ENCODE measurements around the gene VPS13D.

The VPS13D gene

GRCh38 chr1:12422488-12422887, 192.7 kb downstream of the VPS13D start:
- TF ChIP-seq CEBPB (IDR thresholded peaks at IDR 0.05) (no peak), USF1 (IDR thresholded peaks at IDR 0.05) (no peak), RAD21 (IDR thresholded peaks at IDR 0.05; ENCODE audit: low read depth) (no peak), EP300 (IDR thresholded peaks at IDR 0.05; ENCODE audit: borderline replicate concordance) (no peak), TCF12 (IDR thresholded peaks at IDR 0.05; ENCODE audit: low read depth) (no peak), CREB1 (IDR thresholded peaks at IDR 0.05; ENCODE audit: low read depth) (no peak), YY1 (IDR thresholded peaks at IDR 0.05; ENCODE audit: low read depth) (no peak), TAF1 (IDR thresholded peaks at IDR 0.05; ENCODE audit: low read depth) (no peak), EGR1 (IDR thresholded peaks at IDR 0.05) (no peak), ZBTB7A (IDR thresholded peaks at IDR 0.05; ENCODE audit: low read depth) (no peak), REST (IDR thresholded peaks at IDR 0.05; ENCODE audit: low read depth) (no peak), NFIC (IDR thresholded peaks at IDR 0.05) (no peak), TEAD4 (IDR thresholded peaks at IDR 0.05) (no peak), MAX (IDR thresholded peaks at IDR 0.05) (no peak), FOXM1 (IDR thresholded peaks at IDR 0.05; ENCODE audit: borderline replicate concordance, low read depth) (no peak)

GRCh38 chr1:12424087-12424529, 194.3 kb downstream of the VPS13D start:
- TF ChIP-seq REST (IDR thresholded peaks at IDR 0.05; ENCODE audit: low read depth) (no peak), EGR1 (IDR thresholded peaks at IDR 0.05) (no peak), NFIC (IDR thresholded peaks at IDR 0.05) (no peak), ZBTB7A (IDR thresholded peaks at IDR 0.05; ENCODE audit: low read depth) (no peak), YY1 (IDR thresholded peaks at IDR 0.05; ENCODE audit: low read depth) (no peak), TAF1 (IDR thresholded peaks at IDR 0.05; ENCODE audit: low read depth) (no peak), EP300 (IDR thresholded peaks at IDR 0.05; ENCODE audit: borderline replicate concordance) (no peak), FOXM1 (IDR thresholded peaks at IDR 0.05; ENCODE audit: borderline replicate concordance, low read depth) (no peak), USF1 (IDR thresholded peaks at IDR 0.05) (no peak), TEAD4 (IDR thresholded peaks at IDR 0.05) (no peak), CREB1 (IDR thresholded peaks at IDR 0.05; ENCODE audit: low read depth) (no peak)

- no peak for TF ChIP-seq USF1 (IDR thresholded peaks at IDR 0.05)
Measured at GRCh38 chr1:12424793-12425192, 195.0 kb downstream of the VPS13D start.

- TF ChIP-seq EGR1 (IDR thresholded peaks at IDR 0.05) (no peak), USF1 (IDR thresholded peaks at IDR 0.05) (no peak), REST (IDR thresholded peaks at IDR 0.05; ENCODE audit: low read depth) (no peak), YY1 (IDR thresholded peaks at IDR 0.05; ENCODE audit: low read depth) (no peak), EP300 (IDR thresholded peaks at IDR 0.05; ENCODE audit: borderline replicate concordance) (no peak), CEBPB (IDR thresholded peaks at IDR 0.05) (no peak), RAD21 (IDR thresholded peaks at IDR 0.05; ENCODE audit: low read depth) (no peak), TEAD4 (IDR thresholded peaks at IDR 0.05) (no peak), FOXM1 (IDR thresholded peaks at IDR 0.05; ENCODE audit: borderline replicate concordance, low read depth) (no peak), MAX (IDR thresholded peaks at IDR 0.05) (no peak), CREB1 (IDR thresholded peaks at IDR 0.05; ENCODE audit: low read depth) (no peak)
Measured at GRCh38 chr1:12426030-12426429, 196.2 kb downstream of the VPS13D start.
